GM23338 (cell line): ENCODE measurements around the gene DGKG. TPM values are rescaled to one million over a fixed set of nuclear protein-coding genes. Genes with fewer than 3 reads are reported as not detected.
A peak's percentile ranks its signal among the peaks of the same experiment; 100 is the strongest.

Experiments used
- ATAC-seq: fragments of 200-7000 bp; cut with Tn5 transposase; 3 replicates; pipeline ENCODE4 v1.9.1; 2020
- DNase-seq: peaks from one replicate; pipeline ENCODE4 v3.0.0-alpha.2; 2015; ENCODE audit warnings: low spot score
- H2AFZ ChIP-seq: fragments of 200-600 bp; sonication (generic); 2 replicates; pipeline ENCODE4 v1.8.0; 2016; ENCODE audit warnings: antibody characterized with exemption, mild to moderate bottlenecking, moderate library complexity
- H3F3A ChIP-seq: fragments of 200-600 bp; sonication (generic); replicated peaks from 2 replicates; pipeline ENCODE4 v1.8.0; 2017; ENCODE audit warnings: antibody characterized with exemption, mixed run types, low read depth
- H3K27ac ChIP-seq: fragments of 200-600 bp; sonication (generic); 2 replicates; pipeline ENCODE4 v1.6.1; 2016; ENCODE audit warnings: low read depth
- H3K27me3 ChIP-seq: fragments of 200-600 bp; sonication (generic); 2 replicates; pipeline ENCODE4 v1.8.0; 2016; ENCODE audit warnings: mild to moderate bottlenecking, mixed run types, moderate library complexity; ENCODE audit not compliant: insufficient read depth
- H3K36me3 ChIP-seq: fragments of 200-600 bp; sonication (generic); 2 replicates; pipeline ENCODE4 v1.8.0; 2016; ENCODE audit warnings: mild to moderate bottlenecking; ENCODE audit not compliant: insufficient read depth
- H3K4me1 ChIP-seq: fragments of 200-600 bp; sonication (generic); 2 replicates; pipeline ENCODE4 v1.8.0; 2016; ENCODE audit warnings: mild to moderate bottlenecking, moderate library complexity; ENCODE audit not compliant: insufficient read depth
- H3K4me2 ChIP-seq: fragments of 200-600 bp; sonication (generic); 2 replicates; pipeline ENCODE4 v1.7.1; 2017; ENCODE audit warnings: mixed run types
- H3K4me3 ChIP-seq: fragments of 200-600 bp; sonication (generic); 2 replicates; pipeline ENCODE4 v1.6.1; 2016; ENCODE audit warnings: mixed run types
- H3K79me2 ChIP-seq: fragments of 200-600 bp; sonication (generic); replicated peaks from 2 replicates; pipeline ENCODE4 v1.8.0; 2017; ENCODE audit warnings: mild to moderate bottlenecking; ENCODE audit not compliant: insufficient read depth
- H3K9me2 ChIP-seq: fragments of 200-600 bp; sonication (generic); 2 replicates; pipeline ENCODE4 v1.8.0; 2017; ENCODE audit not compliant: insufficient read depth
- H4K20me1 ChIP-seq: fragments of 200-600 bp; sonication (generic); replicated peaks from 2 replicates; pipeline ENCODE4 v1.8.0; 2017; ENCODE audit warnings: mild to moderate bottlenecking; ENCODE audit not compliant: insufficient read depth
- H3K27ac Mint-ChIP-seq: 2 replicates; pipeline ENCODE4 v1.8.0; 2020; ENCODE audit warnings: inconsistent platforms, mild to moderate bottlenecking, moderate library complexity, mixed read lengths
- H3K27me3 Mint-ChIP-seq: 3 replicates; pipeline ENCODE4 v1.8.0; 2022; ENCODE audit warnings: low read depth, mild to moderate bottlenecking, moderate library complexity, mixed read lengths, inconsistent platforms; ENCODE audit not compliant: insufficient read depth, poor library complexity
- H3K36me3 Mint-ChIP-seq: 3 replicates; pipeline ENCODE4 v1.8.0; 2021; ENCODE audit warnings: low read depth, mild to moderate bottlenecking, inconsistent platforms, moderate library complexity, mixed read lengths
- H3K4me1 Mint-ChIP-seq: 3 replicates; pipeline ENCODE4 v1.8.0; 2020; ENCODE audit warnings: mild to moderate bottlenecking, inconsistent platforms, mixed read lengths
- H3K4me3 Mint-ChIP-seq: 3 replicates; pipeline ENCODE4 v1.8.0; 2021; ENCODE audit warnings: moderate library complexity, mild to moderate bottlenecking, inconsistent platforms, mixed read lengths
- H3K9me3 Mint-ChIP-seq: 3 replicates; pipeline ENCODE4 v1.8.0; 2020; ENCODE audit warnings: moderate library complexity, mild to moderate bottlenecking, inconsistent platforms, mixed read lengths
- EZH2phosphoT487 ChIP-seq: fragments of 200-600 bp; sonication (generic); IDR thresholded peaks from one replicate; pipeline ENCODE4 v1.8.1; 2018; ENCODE audit warnings: antibody characterized with exemption; ENCODE audit not compliant: unreplicated experiment
- JUNB ChIP-seq: IDR thresholded peaks from one replicate; pipeline ENCODE4 v1.6.1; 2016; ENCODE audit warnings: antibody characterized with exemption; ENCODE audit not compliant: unreplicated experiment
- NANOG ChIP-seq: IDR thresholded peaks from 2 replicates; pipeline ENCODE4 v1.6.1; 2016; ENCODE audit warnings: antibody characterized with exemption, borderline replicate concordance
- STAT1 ChIP-seq: IDR thresholded peaks from one replicate; pipeline ENCODE4 v1.6.1; 2016; ENCODE audit warnings: antibody characterized with exemption; ENCODE audit not compliant: unreplicated experiment
- ZNF114 ChIP-seq: fragments of 250-450 bp; sonication (Bioruptor Pico); IDR thresholded peaks from 2 replicates; pipeline ENCODE4 v1.5.0; 2020; ENCODE audit warnings: mild to moderate bottlenecking, moderate library complexity
- ZNF331 ChIP-seq: fragments of 250-450 bp; sonication (Bioruptor Pico); IDR thresholded peaks from 2 replicates; pipeline ENCODE4 v1.5.0; 2020; ENCODE audit warnings: low read depth, mild to moderate bottlenecking, moderate library complexity
- polyA plus RNA-seq: library from polyadenylated mRNA; unstranded; fragments of >200 nt; fragmentation: Nextera tagmentation; extraction: Ambion mirVana; gene quantifications from 2 replicates; pipeline ENCODE4 v1.2.1, GENCODE V29; 2016
- total RNA-seq: library from RNA; depleted of rRNA; stranded (reverse); fragments of >200 nt; shearing (Covaris generic); gene quantifications from 2 replicates; pipeline ENCODE4 v1.2.3, GENCODE V29; 2014
- TF ChIP-seq, protein P1 (sequence below), 2 experiments: fragments of 200-600 bp in 1 of 2; sonication (generic) in 1 of 2; conservative IDR thresholded peaks; 2 replicates each; pipeline versions ENCODE4 v1.5.1 to v1.6.1; 2016 to 2017; ENCODE audit warnings: antibody characterized with exemption in 2 of 2, low read depth in 2 of 2, mild to moderate bottlenecking in 2 of 2, moderate library complexity in 1 of 2
- TF ChIP-seq, protein P2 (sequence below): IDR thresholded peaks from 2 replicates; pipeline ENCODE4 v1.6.1; 2016; ENCODE audit warnings: antibody characterized with exemption

DGKG gene
- total and polyA plus RNA-seq, 2 experiments from 2014 or later, result 0.14 to 0.31 TPM

DNA sequence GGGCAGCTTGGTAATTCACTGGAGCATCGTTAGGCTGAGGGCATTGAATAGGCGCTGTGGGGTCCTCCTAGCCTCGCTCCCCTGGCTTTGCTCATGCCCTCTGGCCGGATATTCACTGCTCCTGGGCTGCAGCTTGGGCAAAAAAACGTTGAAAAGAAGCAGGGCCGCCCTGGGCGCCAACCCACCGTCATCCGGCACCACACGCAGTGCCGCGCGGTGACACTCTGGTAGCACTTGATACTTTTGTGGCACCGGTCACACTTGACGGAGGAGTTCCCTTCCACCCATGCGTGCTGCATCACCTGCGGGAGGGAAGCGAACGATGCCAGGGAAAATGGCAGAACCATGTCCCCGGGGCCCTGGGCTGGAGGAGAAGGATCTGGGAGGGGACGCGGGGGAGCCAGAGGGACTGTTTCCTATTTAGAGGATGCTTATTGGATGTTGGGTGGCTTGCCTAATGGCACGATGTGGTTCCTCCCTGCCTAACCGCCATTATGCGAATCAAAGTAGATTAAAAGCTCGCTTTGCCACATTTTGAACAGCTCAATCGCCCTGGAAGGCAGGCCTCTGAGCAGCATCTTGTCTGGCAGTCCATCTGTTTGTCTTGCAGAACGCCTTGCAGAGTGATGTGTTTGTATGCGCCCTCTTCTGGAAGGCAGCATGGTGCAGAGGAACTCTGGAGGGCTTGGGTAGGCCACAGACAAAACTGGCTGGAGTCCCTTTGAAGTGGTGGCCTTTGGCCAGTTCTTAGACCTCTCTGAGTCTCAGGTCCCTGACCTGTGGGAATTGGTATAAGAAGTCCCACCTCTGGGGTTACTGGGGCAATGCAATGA, 93.2 kb downstream of the DGKG start:
- Histone ChIP-seq H2AFZ (no peak overlapping the region; the same call in 1 of the 2 replicates), H3K4me3 (no peak overlapping the region), H3F3A (no peaks in the 10 kb centered on the region), H4K20me1 (no peaks in the 10 kb centered on the region), H3K36me3 (no peaks in the 10 kb centered on the region), H3K4me2 (no peak overlapping the region), H3K9me2 (no peaks in the 10 kb centered on the region), H3K79me2 (no peaks in the 10 kb centered on the region), H3K27ac (no peak overlapping the region), H3K4me1 (no peaks in the 10 kb centered on the region), H3K27me3 (no peaks in the 10 kb centered on the region)
- peaks cover 2% of the 10 kb centered on the region; the same call in 2 of the 3 replicates for H3K4me1 Mint-ChIP-seq
- H3K4me3 Mint-ChIP-seq, result no peak overlapping the region
- peak; percentile 51 for DNase-seq
- peak; percentile 91 for ATAC-seq
- H3K27me3 Mint-ChIP-seq, result peaks cover 6% of the 10 kb centered on the region
- H3K36me3 Mint-ChIP-seq, result no peaks in the 10 kb centered on the region
- no peak overlapping the region for H3K27ac Mint-ChIP-seq
- no peaks in the 10 kb centered on the region for H3K9me3 Mint-ChIP-seq
- TF ChIP-seq, protein P1, sequence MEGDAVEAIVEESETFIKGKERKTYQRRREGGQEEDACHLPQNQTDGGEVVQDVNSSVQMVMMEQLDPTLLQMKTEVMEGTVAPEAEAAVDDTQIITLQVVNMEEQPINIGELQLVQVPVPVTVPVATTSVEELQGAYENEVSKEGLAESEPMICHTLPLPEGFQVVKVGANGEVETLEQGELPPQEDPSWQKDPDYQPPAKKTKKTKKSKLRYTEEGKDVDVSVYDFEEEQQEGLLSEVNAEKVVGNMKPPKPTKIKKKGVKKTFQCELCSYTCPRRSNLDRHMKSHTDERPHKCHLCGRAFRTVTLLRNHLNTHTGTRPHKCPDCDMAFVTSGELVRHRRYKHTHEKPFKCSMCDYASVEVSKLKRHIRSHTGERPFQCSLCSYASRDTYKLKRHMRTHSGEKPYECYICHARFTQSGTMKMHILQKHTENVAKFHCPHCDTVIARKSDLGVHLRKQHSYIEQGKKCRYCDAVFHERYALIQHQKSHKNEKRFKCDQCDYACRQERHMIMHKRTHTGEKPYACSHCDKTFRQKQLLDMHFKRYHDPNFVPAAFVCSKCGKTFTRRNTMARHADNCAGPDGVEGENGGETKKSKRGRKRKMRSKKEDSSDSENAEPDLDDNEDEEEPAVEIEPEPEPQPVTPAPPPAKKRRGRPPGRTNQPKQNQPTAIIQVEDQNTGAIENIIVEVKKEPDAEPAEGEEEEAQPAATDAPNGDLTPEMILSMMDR (conservative IDR thresholded peaks at IDR 0.05; ENCODE audit: low read depth in 2 of 2), result peak; percentile 39 to 77
- TF ChIP-seq, protein P2, sequence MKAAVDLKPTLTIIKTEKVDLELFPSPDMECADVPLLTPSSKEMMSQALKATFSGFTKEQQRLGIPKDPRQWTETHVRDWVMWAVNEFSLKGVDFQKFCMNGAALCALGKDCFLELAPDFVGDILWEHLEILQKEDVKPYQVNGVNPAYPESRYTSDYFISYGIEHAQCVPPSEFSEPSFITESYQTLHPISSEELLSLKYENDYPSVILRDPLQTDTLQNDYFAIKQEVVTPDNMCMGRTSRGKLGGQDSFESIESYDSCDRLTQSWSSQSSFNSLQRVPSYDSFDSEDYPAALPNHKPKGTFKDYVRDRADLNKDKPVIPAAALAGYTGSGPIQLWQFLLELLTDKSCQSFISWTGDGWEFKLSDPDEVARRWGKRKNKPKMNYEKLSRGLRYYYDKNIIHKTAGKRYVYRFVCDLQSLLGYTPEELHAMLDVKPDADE, result no peak

DNA sequence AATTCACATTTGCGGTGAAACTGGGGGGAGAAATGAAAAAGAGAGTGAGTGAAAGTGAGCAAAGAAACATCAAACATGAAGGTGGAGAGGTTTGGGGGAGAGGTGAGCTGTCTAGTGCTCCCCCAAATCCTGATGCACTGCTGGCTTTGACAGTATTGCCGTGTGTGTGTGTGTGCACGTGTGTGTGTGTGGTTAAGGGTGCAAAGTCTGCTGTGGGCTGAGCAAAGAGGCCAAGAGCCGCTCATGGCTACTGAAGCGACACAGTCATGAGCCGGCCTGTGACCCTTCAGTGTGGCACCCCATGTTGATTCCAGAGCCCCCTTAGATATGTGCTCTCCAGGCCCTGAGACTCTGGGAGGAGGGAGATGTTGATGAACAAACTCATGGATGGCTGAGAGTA, 94.3 kb downstream of the DGKG start:
- Histone ChIP-seq H3K27me3 (no peaks in the 10 kb centered on the region), H3K9me2 (no peaks in the 10 kb centered on the region), H4K20me1 (no peaks in the 10 kb centered on the region), H3K36me3 (no peaks in the 10 kb centered on the region), H3K4me2 (no peak overlapping the region), H3K27ac (no peak overlapping the region), H3K79me2 (no peaks in the 10 kb centered on the region), H2AFZ (0 out of 2 replicates have a peak overlapping the region, but pooled peaks have one; percentile 18), H3K4me1 (no peaks in the 10 kb centered on the region), H3F3A (no peaks in the 10 kb centered on the region), H3K4me3 (no peak overlapping the region)
- no peaks in the 10 kb centered on the region for H3K9me3 Mint-ChIP-seq
- H3K27me3 Mint-ChIP-seq, result peaks cover 3% of the 10 kb centered on the region
- no peak overlapping the region for H3K4me3 Mint-ChIP-seq
- no peak overlapping the region for H3K27ac Mint-ChIP-seq
- peaks cover 2% of the 10 kb centered on the region; the same call in 2 of the 3 replicates for H3K4me1 Mint-ChIP-seq
- H3K36me3 Mint-ChIP-seq, result no peaks in the 10 kb centered on the region
- no peak for DNase-seq
- no peak for ATAC-seq
- TF ChIP-seq STAT1 (no peak), JUNB (no peak), ZNF331 (CRISPR knock-in tag) (no peak), EZH2phosphoT487 (no peak), NANOG (no peak), ZNF114 (CRISPR knock-in tag) (no peak)
- TF ChIP-seq, protein P2, result no peak
- TF ChIP-seq, protein P1 (conservative IDR thresholded peaks at IDR 0.05; ENCODE audit: low read depth in 2 of 2), result no peak
